ENCODE results near the gene BTBD9.

The BTBD9 gene

DNA sequence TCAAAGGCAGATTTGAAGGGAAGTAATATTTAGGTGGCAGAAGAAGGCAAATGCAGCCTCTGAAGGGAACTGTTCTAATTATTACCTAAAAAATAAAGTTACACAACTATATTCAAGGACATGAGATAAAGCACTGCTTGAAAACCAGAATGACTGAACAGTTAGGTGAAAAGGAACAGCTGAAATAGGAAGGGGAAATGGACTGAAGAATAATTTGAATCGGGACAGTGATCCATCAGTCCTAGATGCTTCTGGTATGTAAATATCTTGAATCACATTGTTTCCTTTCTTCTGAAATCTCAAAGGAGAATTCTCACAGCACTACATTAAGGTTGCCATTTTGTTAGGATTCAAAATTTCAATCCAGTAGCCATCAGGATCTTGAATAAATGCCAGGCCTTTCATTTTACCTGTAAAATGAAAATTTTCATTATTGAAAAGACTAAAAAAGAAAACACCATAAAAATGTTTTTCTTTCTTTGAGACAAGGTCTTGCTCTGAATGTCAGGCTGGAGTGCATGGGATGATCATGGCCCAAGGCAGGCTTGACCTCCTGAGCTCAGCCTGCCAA, 37.3 kb upstream of the BTBD9 start:
- 100% methylated on average over 1 of the region's 1 CpG; no CpG with 5 or more reads in 1 of the 2 experiments for WGBS, 2 experiments (ENCODE audit: insufficient coverage in 2 of 2)
- Histone ChIP-seq H3K4me3 (ENCODE audit: extremely low read depth, insufficient read depth, low read length, poor library complexity, severe bottlenecking) (no peak overlapping the region), H3K4me1 (ENCODE audit: control insufficient read depth, insufficient read depth, low read length, poor library complexity, severe bottlenecking) (no peaks in the 10 kb centered on the region), H3K36me3 (ENCODE audit: control insufficient read depth, insufficient read depth, low read length) (peaks cover 75% of the 10 kb centered on the region), H3K9me3 (ENCODE audit: control insufficient read depth, low read length) (no peaks in the 10 kb centered on the region), H3K27ac (ENCODE audit: low read depth, low read length, severe bottlenecking) (no peak overlapping the region)

DNA sequence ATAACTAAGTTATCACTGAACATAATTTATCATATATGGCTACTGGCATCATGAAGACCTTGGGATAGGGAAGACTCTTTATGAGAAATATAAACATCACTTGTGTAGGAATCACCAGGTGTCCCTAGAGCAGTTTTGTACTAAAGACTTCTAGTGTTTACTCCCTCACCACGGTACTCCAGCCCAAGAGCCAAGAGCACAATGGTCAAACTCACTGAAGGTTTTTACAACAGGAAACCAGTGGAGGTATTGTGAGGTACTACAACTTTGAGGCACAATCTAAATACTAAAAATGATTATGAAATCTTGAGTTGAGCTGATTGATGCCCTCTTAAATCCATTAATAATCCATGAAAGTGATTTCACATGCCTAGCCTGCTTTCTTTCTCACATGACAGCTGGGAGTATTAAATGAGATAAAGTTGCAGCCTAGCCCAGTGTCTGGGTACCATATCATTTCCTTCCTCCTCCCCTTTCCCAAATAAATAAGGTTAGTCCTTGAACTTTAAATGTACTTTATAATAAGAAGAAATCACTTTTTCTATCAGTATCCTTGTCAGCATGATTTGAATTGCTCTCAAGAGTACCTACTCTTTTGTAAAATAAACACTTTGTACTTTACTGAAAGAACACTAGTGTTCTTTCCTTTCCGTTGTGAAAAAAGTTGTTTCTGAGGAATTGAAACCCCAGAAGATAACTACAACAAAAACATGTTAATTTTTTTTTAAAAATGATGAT, 36.7 kb upstream of the BTBD9 start:
- no peaks in the 10 kb centered on the region for H3K4me1 ChIP-seq (ENCODE audit: control insufficient read depth, insufficient read depth, low read length, poor library complexity, severe bottlenecking)
- peaks cover 68% of the 10 kb centered on the region for H3K36me3 ChIP-seq (ENCODE audit: control insufficient read depth, insufficient read depth, low read length)
- no peak overlapping the region for H3K27ac ChIP-seq (ENCODE audit: low read depth, low read length, severe bottlenecking)
- no peaks in the 10 kb centered on the region for H3K9me3 ChIP-seq (ENCODE audit: control insufficient read depth, low read length)
- WGBS, 2 experiments (ENCODE audit: insufficient coverage in 2 of 2), result no CpG with 5 or more reads among the region's 2 CpGs
- no peak overlapping the region for H3K4me3 ChIP-seq (ENCODE audit: extremely low read depth, insufficient read depth, low read length, poor library complexity, severe bottlenecking)

DNA sequence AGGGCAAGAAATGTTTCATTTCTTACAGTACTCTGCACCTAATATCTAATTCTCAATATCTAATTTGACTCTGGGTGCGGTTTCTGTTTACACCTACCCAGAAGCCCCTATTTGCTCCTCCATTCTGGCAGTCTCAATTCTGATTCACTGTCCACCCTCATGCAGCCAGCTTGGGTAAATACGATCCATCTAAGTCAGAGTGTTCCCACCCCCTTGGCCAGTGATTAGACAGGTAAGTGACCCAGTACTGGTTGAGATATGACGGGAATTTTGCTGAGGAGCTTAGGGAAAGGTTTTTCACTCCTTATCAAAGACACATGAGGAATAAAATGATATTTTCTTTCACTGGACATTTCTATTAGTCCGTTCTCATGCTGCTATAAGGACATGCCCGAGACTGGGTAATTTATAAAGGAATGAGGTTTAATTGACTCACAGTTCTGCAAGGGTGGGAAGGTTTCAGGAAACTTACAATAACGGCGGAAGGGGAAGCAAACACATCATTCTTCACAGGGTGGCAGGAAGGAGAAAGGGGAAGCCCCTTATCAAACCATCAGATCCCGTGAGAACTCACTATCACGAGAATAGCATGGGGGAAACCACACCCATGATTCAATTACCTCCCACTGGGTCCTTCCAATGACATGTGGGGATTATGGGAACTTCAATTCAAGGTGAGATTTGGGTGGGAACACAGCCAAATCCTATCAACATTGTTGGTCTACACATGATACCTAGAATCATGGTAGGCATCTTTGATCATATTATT, 33.9 kb upstream of the BTBD9 start:
- no peaks in the 10 kb centered on the region for H3K4me1 ChIP-seq (ENCODE audit: control insufficient read depth, insufficient read depth, low read length, poor library complexity, severe bottlenecking)
- no peak overlapping the region for H3K27ac ChIP-seq (ENCODE audit: low read depth, low read length, severe bottlenecking)
- 81 to 93% methylated on average over 3 to 6 of the region's 9 CpGs for WGBS, 2 experiments (ENCODE audit: insufficient coverage in 2 of 2)
- H3K4me3 ChIP-seq (ENCODE audit: extremely low read depth, insufficient read depth, low read length, poor library complexity, severe bottlenecking), result no peak overlapping the region
- no peaks in the 10 kb centered on the region for H3K9me3 ChIP-seq (ENCODE audit: control insufficient read depth, low read length)
- H3K36me3 ChIP-seq (ENCODE audit: control insufficient read depth, insufficient read depth, low read length), result peaks cover 42% of the 10 kb centered on the region

DNA sequence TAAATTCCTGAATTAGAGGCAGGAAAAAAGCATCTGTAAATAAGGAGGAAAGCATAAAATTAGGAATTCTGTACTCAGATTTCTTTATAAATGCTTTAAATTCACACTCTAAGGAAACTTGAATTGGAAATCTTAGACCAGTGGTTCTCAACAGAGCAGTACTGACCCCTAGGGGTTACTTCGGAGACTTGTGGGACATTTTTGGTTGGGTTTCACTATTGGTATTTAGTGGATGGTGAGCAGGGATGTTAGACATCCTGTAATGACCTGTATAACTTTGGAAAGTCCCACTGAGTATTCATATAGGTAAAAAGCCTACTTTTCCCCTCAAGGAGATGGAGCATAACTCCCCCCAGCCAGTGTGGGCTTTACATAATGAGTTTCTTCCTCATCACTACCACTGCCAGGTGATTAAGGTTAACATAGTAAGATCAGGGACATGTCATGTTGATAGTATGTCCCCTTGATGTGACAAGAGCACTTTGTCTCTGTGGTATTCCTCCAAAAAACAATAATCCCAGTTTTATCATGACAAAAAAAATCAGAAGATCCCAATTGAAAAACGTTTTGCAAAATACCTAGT, 32.2 kb upstream of the BTBD9 start:
- Histone ChIP-seq H3K4me3 (ENCODE audit: extremely low read depth, insufficient read depth, low read length, poor library complexity, severe bottlenecking) (no peak overlapping the region), H3K9me3 (ENCODE audit: control insufficient read depth, low read length) (no peaks in the 10 kb centered on the region), H3K4me1 (ENCODE audit: control insufficient read depth, insufficient read depth, low read length, poor library complexity, severe bottlenecking) (no peaks in the 10 kb centered on the region), H3K36me3 (ENCODE audit: control insufficient read depth, insufficient read depth, low read length) (peaks cover 26% of the 10 kb centered on the region), H3K27ac (ENCODE audit: low read depth, low read length, severe bottlenecking) (no peak overlapping the region)
- 0% methylated on average over 1 of the region's 2 CpGs; no CpG with 5 or more reads in 1 of the 2 experiments for WGBS, 2 experiments (ENCODE audit: insufficient coverage in 2 of 2)

DNA sequence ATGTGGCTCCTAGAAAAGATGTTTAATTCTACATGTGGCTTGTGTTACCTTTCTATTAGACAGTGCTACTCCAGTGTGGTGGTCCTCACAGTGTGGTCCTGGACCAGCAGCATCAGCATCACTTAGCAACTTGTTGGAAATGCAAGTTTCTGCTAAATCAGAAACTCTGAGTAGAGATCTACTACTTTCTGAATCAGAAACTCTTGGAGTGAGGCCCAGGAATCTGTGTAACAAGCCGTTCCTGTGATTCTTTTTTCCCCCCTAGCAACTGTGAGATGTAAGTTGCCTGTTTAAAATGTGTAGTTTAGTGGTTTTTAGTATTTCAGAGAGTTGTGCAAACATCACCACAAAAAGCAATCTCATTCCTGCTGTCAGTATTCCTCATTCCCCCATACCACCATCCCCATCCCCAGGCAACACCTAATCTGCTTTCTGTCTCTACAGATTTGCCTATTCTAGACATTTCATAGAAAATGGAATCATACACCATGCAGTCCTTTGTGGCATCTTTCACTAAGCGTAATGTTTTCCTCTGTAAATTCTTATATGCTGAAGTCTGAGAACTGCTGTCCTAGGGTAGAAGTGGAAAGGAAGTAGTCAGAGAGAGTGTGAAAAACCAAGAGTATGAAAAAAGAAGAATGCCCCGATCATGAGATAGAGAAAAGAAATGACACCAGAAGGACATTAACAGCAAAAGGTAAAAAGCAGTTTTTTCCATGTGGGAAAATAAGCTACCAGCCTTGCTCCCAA, 18.9 kb upstream of the BTBD9 start:
- 67 to 100% methylated on average over 1 to 2 of the region's 3 CpGs for WGBS, 2 experiments (ENCODE audit: insufficient coverage in 2 of 2)

DNA sequence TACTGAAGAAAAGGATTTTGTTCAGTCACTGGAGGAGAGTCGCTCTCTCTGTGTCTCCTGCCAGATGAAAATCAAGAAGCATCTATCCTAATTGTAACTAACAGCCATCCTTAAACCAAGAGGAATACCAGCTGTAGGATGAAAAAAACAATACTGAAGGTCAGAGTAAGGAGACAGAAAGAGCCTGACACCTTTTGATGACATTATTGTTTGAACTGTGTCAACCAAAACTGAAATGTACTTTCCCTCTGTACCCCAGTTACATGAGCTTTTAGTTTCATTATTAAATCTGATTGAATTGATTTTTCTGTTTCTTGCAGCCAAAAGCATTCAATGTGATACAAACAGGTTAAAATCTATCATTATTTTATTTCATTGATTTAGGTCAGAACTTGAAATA, 17.2 kb upstream of the BTBD9 start:
- H3K4me1 ChIP-seq (ENCODE audit: control insufficient read depth, insufficient read depth, low read length, poor library complexity, severe bottlenecking), result no peaks in the 10 kb centered on the region
- H3K27ac ChIP-seq (ENCODE audit: low read depth, low read length, severe bottlenecking), result no peak overlapping the region
- no peaks in the 10 kb centered on the region for H3K36me3 ChIP-seq (ENCODE audit: control insufficient read depth, insufficient read depth, low read length)
- H3K9me3 ChIP-seq (ENCODE audit: control insufficient read depth, low read length), result no peaks in the 10 kb centered on the region
- WGBS, 2 experiments (ENCODE audit: insufficient coverage in 2 of 2), result 100% methylated on average over 1 of the region's 1 CpG
- no peak overlapping the region for H3K4me3 ChIP-seq (ENCODE audit: extremely low read depth, insufficient read depth, low read length, poor library complexity, severe bottlenecking)

More for the DNA sequence above, 18.9 kb upstream of the BTBD9 start:
- Histone ChIP-seq H3K4me1 (ENCODE audit: control insufficient read depth, insufficient read depth, low read length, poor library complexity, severe bottlenecking) (no peaks in the 10 kb centered on the region), H3K36me3 (ENCODE audit: control insufficient read depth, insufficient read depth, low read length) (no peaks in the 10 kb centered on the region), H3K9me3 (ENCODE audit: control insufficient read depth, low read length) (no peaks in the 10 kb centered on the region), H3K4me3 (ENCODE audit: extremely low read depth, insufficient read depth, low read length, poor library complexity, severe bottlenecking) (no peak overlapping the region), H3K27ac (ENCODE audit: low read depth, low read length, severe bottlenecking) (no peak overlapping the region)

DNA sequence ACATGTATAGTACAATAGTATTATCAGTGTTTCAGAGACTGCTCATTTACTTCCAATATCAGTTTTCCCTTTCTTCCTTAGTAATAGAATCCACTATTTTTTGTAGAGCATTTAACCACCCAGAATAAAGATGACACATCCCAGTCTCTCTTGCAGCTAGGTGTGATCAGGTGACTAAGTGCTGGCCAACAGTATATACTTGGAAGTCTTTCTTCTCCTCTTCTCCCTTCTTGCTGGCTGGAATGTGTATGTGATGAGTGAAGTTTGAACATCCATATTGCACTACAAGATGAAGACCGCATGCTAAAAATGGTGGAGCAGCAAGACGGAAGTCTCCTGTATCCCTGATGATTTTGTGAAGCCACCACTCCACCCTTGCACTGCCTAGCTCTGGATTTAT, 14.5 kb upstream of the BTBD9 start:
- Histone ChIP-seq H3K4me3 (ENCODE audit: extremely low read depth, insufficient read depth, low read length, poor library complexity, severe bottlenecking) (no peak overlapping the region), H3K9me3 (ENCODE audit: control insufficient read depth, low read length) (no peaks in the 10 kb centered on the region), H3K36me3 (ENCODE audit: control insufficient read depth, insufficient read depth, low read length) (no peaks in the 10 kb centered on the region), H3K4me1 (ENCODE audit: control insufficient read depth, insufficient read depth, low read length, poor library complexity, severe bottlenecking) (no peaks in the 10 kb centered on the region), H3K27ac (ENCODE audit: low read depth, low read length, severe bottlenecking) (no peak overlapping the region)
- no CpG with 5 or more reads among the region's 2 CpGs for WGBS, 2 experiments (ENCODE audit: insufficient coverage in 2 of 2)

DNA sequence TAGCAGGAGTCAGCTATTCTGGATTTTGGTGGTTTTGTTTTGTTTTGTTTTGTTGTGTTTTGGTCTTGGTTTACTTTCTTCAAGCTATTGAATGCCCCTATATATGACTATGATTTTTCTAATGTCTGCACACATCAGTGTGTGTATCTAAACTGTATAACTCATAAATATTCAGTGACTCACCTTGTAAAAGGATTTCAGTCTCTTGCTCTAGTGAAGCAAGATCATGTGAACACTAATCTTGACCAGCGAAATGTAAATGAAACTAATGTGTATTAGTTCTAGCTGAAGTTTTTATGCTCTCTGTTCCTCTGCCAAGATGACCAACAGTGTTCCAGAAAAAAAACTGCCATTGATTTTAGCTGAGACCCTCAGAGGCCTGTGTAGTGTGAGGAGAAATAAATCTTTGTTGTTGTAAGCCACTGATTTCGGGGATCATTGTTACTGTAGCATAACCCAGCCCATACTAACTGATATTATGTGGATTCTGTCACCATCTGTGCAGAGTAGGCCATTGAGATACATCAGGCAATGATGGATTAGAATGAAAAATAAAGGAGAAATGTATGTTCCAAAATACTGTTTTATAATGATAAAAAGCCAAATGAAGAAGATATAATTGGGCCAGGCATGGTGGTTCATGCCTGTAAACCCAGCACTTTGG, 11.5 kb upstream of the BTBD9 start:
- Histone ChIP-seq H3K36me3 (ENCODE audit: control insufficient read depth, insufficient read depth, low read length) (no peaks in the 10 kb centered on the region), H3K9me3 (ENCODE audit: control insufficient read depth, low read length) (no peaks in the 10 kb centered on the region), H3K4me1 (ENCODE audit: control insufficient read depth, insufficient read depth, low read length, poor library complexity, severe bottlenecking) (no peaks in the 10 kb centered on the region), H3K27ac (ENCODE audit: low read depth, low read length, severe bottlenecking) (no peak overlapping the region), H3K4me3 (ENCODE audit: extremely low read depth, insufficient read depth, low read length, poor library complexity, severe bottlenecking) (no peak overlapping the region)
- 83% methylated on average over 1 of the region's 2 CpGs; no CpG with 5 or more reads in 1 of the 2 experiments for WGBS, 2 experiments (ENCODE audit: insufficient coverage in 2 of 2)

DNA sequence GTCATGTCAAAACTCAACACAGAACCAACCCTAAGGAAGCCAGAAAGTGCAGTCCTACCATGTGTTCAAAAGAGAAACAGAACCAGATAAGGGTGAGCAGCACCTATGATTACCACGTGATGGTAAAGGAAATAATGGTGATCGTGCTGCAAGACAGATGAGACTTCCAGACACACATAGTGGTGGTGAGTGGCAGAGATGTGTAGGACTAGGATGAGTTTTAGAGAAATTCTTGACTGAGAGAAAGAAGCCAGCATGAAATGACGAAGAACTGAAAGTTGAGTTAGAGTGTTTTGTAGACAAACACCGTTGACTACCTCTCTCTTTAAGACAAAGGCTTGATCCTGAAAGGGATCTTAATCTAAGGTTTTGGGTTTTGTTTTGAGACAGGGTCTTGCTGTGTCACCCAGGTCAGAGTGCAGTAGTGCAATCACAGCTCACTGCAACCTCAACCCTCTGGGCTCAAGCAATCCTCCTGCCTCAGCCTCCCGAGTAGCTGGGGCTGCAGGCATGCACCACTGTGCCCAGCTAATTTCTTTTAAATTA, 10.6 kb upstream of the BTBD9 start:
- no peaks in the 10 kb centered on the region for H3K9me3 ChIP-seq (ENCODE audit: control insufficient read depth, low read length)
- WGBS, 2 experiments (ENCODE audit: insufficient coverage in 2 of 2), result 91 to 94% methylated on average over 3 of the region's 5 CpGs
- no peak overlapping the region for H3K27ac ChIP-seq (ENCODE audit: low read depth, low read length, severe bottlenecking)

More for the DNA sequence above, 10.6 kb upstream of the BTBD9 start:
- no peak overlapping the region for H3K4me3 ChIP-seq (ENCODE audit: extremely low read depth, insufficient read depth, low read length, poor library complexity, severe bottlenecking)
- H3K36me3 ChIP-seq (ENCODE audit: control insufficient read depth, insufficient read depth, low read length), result no peaks in the 10 kb centered on the region
- H3K4me1 ChIP-seq (ENCODE audit: control insufficient read depth, insufficient read depth, low read length, poor library complexity, severe bottlenecking), result no peaks in the 10 kb centered on the region

All from mesodermal cell (in vitro differentiated cells).